GM04504 (cell line): ENCODE results near the gene ZMPSTE24.
"Not testable (repeated sequence)": the region's sequence is repeated elsewhere in the genome, so short reads cannot be mapped to it uniquely, and the experiment has no call there.

Source experiments
- DNase-seq: peaks from one replicate; pipeline ENCODE4 v3.0.0-alpha.2; 2012; ENCODE audit warnings: low read depth

ZMPSTE24 gene

DNA sequence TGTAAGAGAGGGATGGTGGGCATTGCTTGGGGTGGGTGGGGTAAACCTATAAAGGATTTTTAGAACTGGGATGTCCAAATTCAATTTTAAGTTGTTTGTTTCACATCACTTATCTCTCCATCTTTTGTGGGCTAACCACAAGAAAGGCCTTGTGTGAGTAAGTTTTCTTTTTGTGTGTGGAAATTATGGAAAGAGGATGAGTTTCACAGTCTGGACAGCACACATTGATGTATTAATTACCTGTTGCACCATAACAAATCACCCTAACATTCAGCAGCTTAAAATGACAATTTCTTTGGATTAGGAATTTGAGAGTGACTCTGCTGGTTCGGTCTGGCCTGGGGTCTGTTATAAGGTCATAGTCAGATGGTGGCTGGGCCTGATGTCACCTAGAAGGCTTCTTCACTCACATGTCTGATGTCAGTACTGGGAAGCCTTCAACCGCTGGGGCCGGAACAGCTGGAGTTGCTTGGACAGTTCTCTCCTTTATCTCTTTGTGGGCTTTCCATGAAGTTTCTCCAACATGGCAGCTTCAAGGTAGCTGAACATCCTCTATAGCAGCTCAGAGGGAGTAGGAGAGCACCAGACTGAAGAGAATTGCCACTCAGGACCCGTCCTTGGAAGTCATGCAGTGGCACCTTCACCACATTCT, 61.1 kb downstream of the ZMPSTE24 start:
- no peak for DNase-seq

- not testable (repeated sequence) for DNase-seq
Measured at GRCh38 chr1:40331403-40331802, 73.4 kb downstream of the ZMPSTE24 start.

DNA sequence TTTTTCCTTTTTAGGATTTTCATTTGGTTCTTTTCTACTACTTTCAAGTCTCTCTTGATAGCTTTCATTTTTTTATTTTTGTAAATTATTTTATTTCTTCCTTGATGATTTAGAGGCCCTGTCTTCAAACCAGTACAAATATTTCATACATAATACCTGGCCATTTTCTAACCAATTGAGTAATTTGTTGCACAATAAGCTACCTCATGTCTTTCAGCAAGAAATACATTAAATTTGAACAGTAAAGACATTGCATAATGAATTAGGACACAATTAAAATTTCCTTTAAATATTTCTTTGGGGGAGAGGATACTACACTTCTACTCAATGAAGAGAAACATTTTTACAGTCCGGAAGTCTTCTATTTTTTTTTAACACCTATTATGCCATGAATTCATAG, 74.7 kb downstream of the ZMPSTE24 start:
- no peak for DNase-seq

DNA sequence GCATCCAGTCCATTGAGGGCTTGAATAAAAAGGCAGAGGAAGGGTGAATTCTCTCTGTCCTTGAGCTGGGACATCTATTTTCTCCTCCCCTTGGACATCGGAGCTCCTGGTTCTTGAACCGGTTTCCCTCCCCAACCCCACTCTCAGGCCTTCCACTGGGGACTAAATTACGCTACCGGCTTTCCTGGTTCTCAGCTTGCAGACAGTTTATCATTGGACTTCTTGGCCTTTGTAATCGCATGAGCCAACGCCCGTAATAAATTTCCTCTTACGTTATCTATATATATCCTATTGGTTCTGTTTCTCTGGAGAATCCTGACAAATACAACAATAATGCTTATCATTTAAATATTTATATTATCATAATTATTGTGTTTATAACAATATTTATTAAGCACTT, 79.4 kb downstream of the ZMPSTE24 start:
- no peak for DNase-seq

DNA sequence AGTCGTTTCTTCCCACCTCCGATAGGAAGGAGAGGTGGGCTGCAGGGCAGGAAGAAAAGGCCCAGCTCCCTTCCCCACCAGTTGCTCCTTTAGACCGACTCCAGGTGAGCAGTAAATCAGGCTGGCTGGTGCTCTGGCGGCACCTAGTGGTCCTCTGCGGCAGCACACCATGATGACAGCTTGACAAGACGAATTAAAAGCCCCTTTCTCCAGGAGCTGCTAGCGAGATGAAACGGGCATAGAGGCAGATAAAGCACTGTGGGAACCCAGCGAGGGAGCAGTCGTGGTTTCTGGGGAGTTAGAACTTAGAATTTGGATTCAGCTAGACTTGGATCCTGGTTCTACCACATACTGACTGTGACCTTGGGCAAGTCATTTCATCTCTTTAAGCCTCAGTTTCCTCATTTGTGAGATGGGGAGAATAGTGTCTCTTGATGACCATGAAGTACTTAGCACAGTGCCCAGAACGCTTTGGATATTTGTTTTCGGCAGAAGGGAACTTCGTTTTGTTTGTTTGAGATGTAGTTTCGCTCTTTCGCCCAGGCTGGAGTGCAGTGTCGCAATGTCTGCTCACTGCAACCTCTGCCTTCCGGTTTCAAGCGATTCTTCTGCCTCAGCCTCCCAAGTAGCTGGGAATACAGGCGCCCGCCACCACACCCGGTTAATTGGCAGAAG, 80.8 kb downstream of the ZMPSTE24 start:
- peak; percentile 32 for DNase-seq

DNA sequence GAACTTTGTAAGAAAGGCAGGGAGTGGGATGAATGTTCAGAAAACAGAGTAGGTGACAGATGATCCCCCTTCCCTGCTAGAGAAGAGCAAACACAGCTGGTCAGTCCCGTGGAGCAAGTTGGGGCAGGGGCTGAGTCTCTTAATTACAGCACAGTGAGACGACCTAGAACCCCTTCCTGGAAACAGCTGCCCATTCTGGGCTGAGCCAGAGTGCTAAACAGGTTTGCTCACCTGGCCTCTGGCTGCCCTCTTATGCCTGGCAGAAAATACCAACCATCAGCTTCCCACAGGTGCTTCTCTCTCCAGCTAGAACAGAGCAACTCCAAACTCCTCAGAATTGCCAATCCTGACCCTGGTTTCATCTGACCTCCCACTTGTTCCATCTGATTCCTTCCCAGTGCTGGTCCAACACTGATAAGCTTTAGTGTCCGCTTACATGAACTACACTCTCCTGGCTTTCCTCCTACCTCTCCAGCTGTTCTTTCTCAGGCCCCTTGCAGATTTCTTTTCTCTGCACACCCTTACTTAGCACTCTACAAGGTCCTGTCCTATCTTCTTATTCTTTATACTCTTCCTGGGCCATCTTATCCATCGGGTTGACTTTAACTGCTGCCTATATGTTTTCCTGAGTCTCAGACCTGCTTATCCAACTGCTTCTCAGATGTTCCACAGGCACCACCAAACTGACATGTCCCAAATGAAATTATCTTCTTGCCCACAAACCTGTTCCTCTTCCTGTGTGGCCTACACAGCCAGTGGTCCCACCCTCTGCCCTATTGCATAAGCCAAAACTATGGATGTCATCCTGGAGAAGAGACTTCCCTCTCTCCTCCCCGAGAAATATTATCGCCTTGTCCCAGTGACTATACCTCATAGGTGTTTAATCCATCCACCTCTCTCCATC, 81.6 kb downstream of the ZMPSTE24 start:
- no peak for DNase-seq

GRCh38 chr1:40341491-40342380, 83.7 kb downstream of the ZMPSTE24 start:
- no peak for DNase-seq

GRCh38 chr1:40342381-40342717, 84.3 kb downstream of the ZMPSTE24 start:
- DNase-seq: not testable (repeated sequence)
